Measurements from ENCODE around the gene CTCFL.
"Not testable (repeated sequence)": the region's sequence is repeated elsewhere in the genome, so short reads cannot be mapped to it uniquely, and the experiment has no call there.

Gene CTCFL

GRCh38 chr20:57535297-57535696 lies 10.4 kb upstream of the CTCFL start:
- no peak for DNase-seq

- no peak for DNase-seq
Observed at GRCh38 chr20:57532104-57532503, 7.2 kb upstream of the CTCFL start.

- no peak for DNase-seq
Observed at GRCh38 chr20:57530327-57530981, 5.5 kb upstream of the CTCFL start.

- DNase-seq, result no peak
Observed at GRCh38 chr20:57529810-57530209, 4.9 kb upstream of the CTCFL start.

GRCh38 chr20:57529160-57529585 lies 4.2 kb upstream of the CTCFL start:
- no peak for DNase-seq

- DNase-seq, result no peak
Observed at GRCh38 chr20:57528148-57528547, 3.2 kb upstream of the CTCFL start.

GRCh38 chr20:57527728-57528127 lies 2.8 kb upstream of the CTCFL start:
- no peak for DNase-seq

- DNase-seq, result no peak
Observed at GRCh38 chr20:57526885-57527460, 2.0 kb upstream of the CTCFL start.

- DNase-seq, result no peak
Observed at GRCh38 chr20:57526087-57526884, 1.3 kb upstream of the CTCFL start.

GRCh38 chr20:57525328-57526086 lies 567 bp upstream of the CTCFL start:
- no peak for DNase-seq

GRCh38 chr20:57523782-57524181 lies 1.2 kb downstream of the CTCFL start:
- DNase-seq, result no peak

- no peak for DNase-seq
Observed at GRCh38 chr20:57522380-57523140, 2.4 kb downstream of the CTCFL start.

- DNase-seq, result no peak
Observed at GRCh38 chr20:57517904-57518303, 7.0 kb downstream of the CTCFL start.

GRCh38 chr20:57514273-57514751 lies 10.6 kb downstream of the CTCFL start:
- no peak for DNase-seq

GRCh38 chr20:57513199-57513598 lies 11.7 kb downstream of the CTCFL start:
- DNase-seq, result no peak

- no peak for DNase-seq
Observed at GRCh38 chr20:57512432-57512831, 12.5 kb downstream of the CTCFL start.

- not testable (repeated sequence) for DNase-seq
Observed at GRCh38 chr20:57511709-57512108, 13.2 kb downstream of the CTCFL start.

- DNase-seq, result no peak
Observed at GRCh38 chr20:57509665-57510237, 15.2 kb downstream of the CTCFL start.

- DNase-seq, result no peak
Observed at GRCh38 chr20:57508831-57509230, 16.1 kb downstream of the CTCFL start.

- DNase-seq, result no peak
Observed at GRCh38 chr20:57508381-57508780, 16.6 kb downstream of the CTCFL start.

- no peak for DNase-seq
Observed at GRCh38 chr20:57507477-57507876, 17.5 kb downstream of the CTCFL start.

GRCh38 chr20:57505979-57506378 lies 19.0 kb downstream of the CTCFL start:
- no peak for DNase-seq

Measured in activated naive CD4-positive, alpha-beta T cell treated with Interleukin-2 at 50 U/mL for 16 hours (primary cell).